SK-N-SH (cell line): ENCODE data around the gene C11orf97.

Experiments
- GABPA ChIP-seq: IDR thresholded peaks from 2 replicates; pipeline ENCODE4 v1.4.0; 2012; ENCODE audit warnings: low read depth, mild to moderate bottlenecking
- TF ChIP-seq, protein P1 (sequence below): fragments of 200-600 bp; sonication (generic); IDR thresholded peaks from 2 replicates; pipeline ENCODE4 v1.6.1; 2017; ENCODE audit warnings: antibody characterized with exemption, mild to moderate bottlenecking, moderate library complexity

DNA sequence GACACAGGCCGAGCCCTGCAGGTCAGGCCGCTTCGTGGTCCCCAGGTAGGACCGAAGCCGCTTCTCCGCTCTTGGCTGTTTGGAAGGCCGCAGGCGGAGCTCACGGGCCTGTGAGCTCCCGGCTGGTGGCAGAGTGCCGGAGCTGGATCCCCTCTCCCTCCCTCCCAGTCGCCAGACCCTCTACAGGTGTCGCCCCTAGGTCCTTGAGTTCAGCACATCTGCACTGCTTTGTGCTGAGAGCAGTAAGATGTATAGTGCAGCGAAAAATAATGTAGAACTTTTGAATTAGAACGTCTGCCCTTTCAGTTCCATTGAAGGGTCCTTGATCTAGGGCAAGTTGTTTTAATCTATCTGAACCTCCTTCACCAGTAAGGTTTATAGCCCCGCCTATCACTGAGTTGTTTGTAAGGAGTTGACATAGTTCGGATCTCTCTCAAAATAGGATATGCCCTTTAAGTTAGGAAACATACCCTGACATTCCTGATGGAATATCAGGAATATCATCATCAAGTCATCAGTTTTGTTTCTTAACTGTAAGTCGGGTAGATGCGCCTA is 18.1 kb upstream of the C11orf97 start:
- TF ChIP-seq, protein P1, sequence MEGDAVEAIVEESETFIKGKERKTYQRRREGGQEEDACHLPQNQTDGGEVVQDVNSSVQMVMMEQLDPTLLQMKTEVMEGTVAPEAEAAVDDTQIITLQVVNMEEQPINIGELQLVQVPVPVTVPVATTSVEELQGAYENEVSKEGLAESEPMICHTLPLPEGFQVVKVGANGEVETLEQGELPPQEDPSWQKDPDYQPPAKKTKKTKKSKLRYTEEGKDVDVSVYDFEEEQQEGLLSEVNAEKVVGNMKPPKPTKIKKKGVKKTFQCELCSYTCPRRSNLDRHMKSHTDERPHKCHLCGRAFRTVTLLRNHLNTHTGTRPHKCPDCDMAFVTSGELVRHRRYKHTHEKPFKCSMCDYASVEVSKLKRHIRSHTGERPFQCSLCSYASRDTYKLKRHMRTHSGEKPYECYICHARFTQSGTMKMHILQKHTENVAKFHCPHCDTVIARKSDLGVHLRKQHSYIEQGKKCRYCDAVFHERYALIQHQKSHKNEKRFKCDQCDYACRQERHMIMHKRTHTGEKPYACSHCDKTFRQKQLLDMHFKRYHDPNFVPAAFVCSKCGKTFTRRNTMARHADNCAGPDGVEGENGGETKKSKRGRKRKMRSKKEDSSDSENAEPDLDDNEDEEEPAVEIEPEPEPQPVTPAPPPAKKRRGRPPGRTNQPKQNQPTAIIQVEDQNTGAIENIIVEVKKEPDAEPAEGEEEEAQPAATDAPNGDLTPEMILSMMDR = no peak
- TF ChIP-seq GABPA = no peak; the same call in 1 of the 2 replicates
